Uterus (tissue), 2 donors: ENCODE data around the gene ZCRB1.

Experiments
- CTCF ChIP-seq, 4 experiments: fragments of 200-600 bp in 2 of 4; fragments of 450-650 bp in 2 of 4; sonication (generic) in 2 of 4; IDR thresholded peaks; one replicate each; pipeline ENCODE4 v1.5.1; 2016 to 2019; ENCODE audit warnings: antibody characterized with exemption in 4 of 4, mild to moderate bottlenecking in 2 of 4, moderate library complexity in 1 of 4
- POLR2A ChIP-seq, 2 donors: fragments of 450-650 bp; IDR thresholded peaks; one replicate each; pipeline ENCODE4 v1.6.1; 2016; ENCODE audit warnings: antibody characterized with exemption in 2 of 2, mild to moderate bottlenecking in 1 of 2, moderate library complexity in 1 of 2

- TF ChIP-seq CTCF (IDR thresholded peaks at IDR 0.05) (no peak), POLR2A (IDR thresholded peaks at IDR 0.05) (no peak)
Measured at GRCh38 chr12:42283739-42284138, 42.2 kb downstream of the ZCRB1 start.
